WTC11 (cell line): ENCODE measurements around the gene C3.

ENCODE experiments used
- ATF3 ChIP-seq: sonication (generic); formaldehyde crosslinking; conservative IDR thresholded peaks from 2 replicates; pipeline ENCODE4 v1.8.1; 2022; ENCODE audit warnings: mild to moderate bottlenecking, missing genetic modification reagents
- E2F5 ChIP-seq: sonication (generic); formaldehyde crosslinking; IDR thresholded peaks from 2 replicates; pipeline ENCODE4 v1.8.1; 2022; ENCODE audit warnings: mild to moderate bottlenecking, moderate library complexity, missing genetic modification reagents
- ELF4 ChIP-seq: sonication (generic); formaldehyde crosslinking; IDR thresholded peaks from 2 replicates; pipeline ENCODE4 v1.8.1; 2022; ENCODE audit warnings: low read depth, mild to moderate bottlenecking, moderate library complexity, missing genetic modification reagents
- NR2C2 ChIP-seq: sonication (generic); formaldehyde crosslinking; IDR thresholded peaks from 2 replicates; pipeline ENCODE4 v1.8.0; 2022; ENCODE audit warnings: mild to moderate bottlenecking, missing genetic modification reagents
- SP1 ChIP-seq: sonication (generic); formaldehyde crosslinking; conservative IDR thresholded peaks from 2 replicates; pipeline ENCODE4 v1.8.1; 2022; ENCODE audit warnings: missing genetic modification reagents
- STAT6 ChIP-seq: sonication (generic); formaldehyde crosslinking; conservative IDR thresholded peaks from 2 replicates; pipeline ENCODE4 v1.8.1; 2023; ENCODE audit warnings: mild to moderate bottlenecking, low read depth, missing genetic modification reagents, moderate library complexity
- TEAD4 ChIP-seq: sonication (generic); formaldehyde crosslinking; IDR thresholded peaks from 2 replicates; pipeline ENCODE4 v1.8.0; 2022; ENCODE audit warnings: mild to moderate bottlenecking, missing genetic modification reagents
- USF2 ChIP-seq: sonication (generic); formaldehyde crosslinking; IDR thresholded peaks from 2 replicates; pipeline ENCODE4 v1.8.1; 2023; ENCODE audit warnings: mild to moderate bottlenecking, missing genetic modification reagents, moderate library complexity
- TF ChIP-seq, protein P1 (sequence below): sonication (generic); formaldehyde crosslinking; IDR thresholded peaks from 2 replicates; pipeline ENCODE4 v1.8.1; 2023; ENCODE audit warnings: mild to moderate bottlenecking, missing genetic modification reagents
- TF ChIP-seq, protein P2 (sequence below): sonication (generic); formaldehyde crosslinking; IDR thresholded peaks from 2 replicates; pipeline ENCODE4 v1.8.1; 2022; ENCODE audit warnings: mild to moderate bottlenecking, missing genetic modification reagents, moderate library complexity, borderline replicate concordance
- TF ChIP-seq, protein P3 (sequence below): fragments of 200-600 bp; IDR thresholded peaks from 2 replicates; pipeline ENCODE4 v1.8.0; 2022; ENCODE audit warnings: antibody characterized with exemption

- TF ChIP-seq E2F5 (CRISPR knock-in tag) (no peak), ATF3 (CRISPR knock-in tag) (no peak), NR2C2 (CRISPR knock-in tag) (no peak), STAT6 (CRISPR knock-in tag) (no peak), SP1 (CRISPR knock-in tag) (no peak), USF2 (CRISPR knock-in tag) (no peak), TEAD4 (CRISPR knock-in tag) (no peak), ELF4 (CRISPR knock-in tag) (no peak)
- TF ChIP-seq, protein P1, sequence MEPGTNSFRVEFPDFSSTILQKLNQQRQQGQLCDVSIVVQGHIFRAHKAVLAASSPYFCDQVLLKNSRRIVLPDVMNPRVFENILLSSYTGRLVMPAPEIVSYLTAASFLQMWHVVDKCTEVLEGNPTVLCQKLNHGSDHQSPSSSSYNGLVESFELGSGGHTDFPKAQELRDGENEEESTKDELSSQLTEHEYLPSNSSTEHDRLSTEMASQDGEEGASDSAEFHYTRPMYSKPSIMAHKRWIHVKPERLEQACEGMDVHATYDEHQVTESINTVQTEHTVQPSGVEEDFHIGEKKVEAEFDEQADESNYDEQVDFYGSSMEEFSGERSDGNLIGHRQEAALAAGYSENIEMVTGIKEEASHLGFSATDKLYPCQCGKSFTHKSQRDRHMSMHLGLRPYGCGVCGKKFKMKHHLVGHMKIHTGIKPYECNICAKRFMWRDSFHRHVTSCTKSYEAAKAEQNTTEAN (CRISPR knock-in tag): no peak
- TF ChIP-seq, protein P2, sequence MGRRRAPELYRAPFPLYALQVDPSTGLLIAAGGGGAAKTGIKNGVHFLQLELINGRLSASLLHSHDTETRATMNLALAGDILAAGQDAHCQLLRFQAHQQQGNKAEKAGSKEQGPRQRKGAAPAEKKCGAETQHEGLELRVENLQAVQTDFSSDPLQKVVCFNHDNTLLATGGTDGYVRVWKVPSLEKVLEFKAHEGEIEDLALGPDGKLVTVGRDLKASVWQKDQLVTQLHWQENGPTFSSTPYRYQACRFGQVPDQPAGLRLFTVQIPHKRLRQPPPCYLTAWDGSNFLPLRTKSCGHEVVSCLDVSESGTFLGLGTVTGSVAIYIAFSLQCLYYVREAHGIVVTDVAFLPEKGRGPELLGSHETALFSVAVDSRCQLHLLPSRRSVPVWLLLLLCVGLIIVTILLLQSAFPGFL: no peak
- TF ChIP-seq, protein P3, sequence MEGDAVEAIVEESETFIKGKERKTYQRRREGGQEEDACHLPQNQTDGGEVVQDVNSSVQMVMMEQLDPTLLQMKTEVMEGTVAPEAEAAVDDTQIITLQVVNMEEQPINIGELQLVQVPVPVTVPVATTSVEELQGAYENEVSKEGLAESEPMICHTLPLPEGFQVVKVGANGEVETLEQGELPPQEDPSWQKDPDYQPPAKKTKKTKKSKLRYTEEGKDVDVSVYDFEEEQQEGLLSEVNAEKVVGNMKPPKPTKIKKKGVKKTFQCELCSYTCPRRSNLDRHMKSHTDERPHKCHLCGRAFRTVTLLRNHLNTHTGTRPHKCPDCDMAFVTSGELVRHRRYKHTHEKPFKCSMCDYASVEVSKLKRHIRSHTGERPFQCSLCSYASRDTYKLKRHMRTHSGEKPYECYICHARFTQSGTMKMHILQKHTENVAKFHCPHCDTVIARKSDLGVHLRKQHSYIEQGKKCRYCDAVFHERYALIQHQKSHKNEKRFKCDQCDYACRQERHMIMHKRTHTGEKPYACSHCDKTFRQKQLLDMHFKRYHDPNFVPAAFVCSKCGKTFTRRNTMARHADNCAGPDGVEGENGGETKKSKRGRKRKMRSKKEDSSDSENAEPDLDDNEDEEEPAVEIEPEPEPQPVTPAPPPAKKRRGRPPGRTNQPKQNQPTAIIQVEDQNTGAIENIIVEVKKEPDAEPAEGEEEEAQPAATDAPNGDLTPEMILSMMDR: no peak
Observed at GRCh38 chr19:6678690-6679109, 41.8 kb downstream of the C3 start.
